HG03457 (cell line): ENCODE data around the gene CDC73.
"Not testable (repeated sequence)": the region's sequence is repeated elsewhere in the genome, so short reads cannot be mapped to it uniquely, and the experiment has no call there.

Source experiments
- ATAC-seq: cut with Tn5 transposase; IDR thresholded peaks from one replicate; pipeline ENCODE4 v1.9.1; 2021; ENCODE audit warnings: moderate number of reproducible peaks; ENCODE audit not compliant: unreplicated experiment

The CDC73 gene

GRCh38 chr1:193113258-193113991 lies 8.4 kb upstream of the CDC73 start:
- no peak for ATAC-seq

GRCh38 chr1:193113992-193114332 lies 7.9 kb upstream of the CDC73 start:
- ATAC-seq: no peak

GRCh38 chr1:193114485-193115095 lies 7.2 kb upstream of the CDC73 start:
- ATAC-seq: no peak

GRCh38 chr1:193115629-193116227 lies 6.1 kb upstream of the CDC73 start:
- ATAC-seq: no peak

GRCh38 chr1:193117167-193117566 lies 4.7 kb upstream of the CDC73 start:
- ATAC-seq: not testable (repeated sequence)

- no peak for ATAC-seq
These were observed 3.6 kb upstream of the CDC73 start for GRCh38 chr1:193118194-193118593.

- no peak for ATAC-seq
These were observed 2.8 kb upstream of the CDC73 start for GRCh38 chr1:193118803-193119730.

- no peak for ATAC-seq
These were observed 1.1 kb upstream of the CDC73 start for GRCh38 chr1:193120604-193121166.

- ATAC-seq: no peak
These were observed 1.9 kb downstream of the CDC73 start for GRCh38 chr1:193123751-193124150.

GRCh38 chr1:193125369-193125768 lies 3.5 kb downstream of the CDC73 start:
- ATAC-seq: no peak

GRCh38 chr1:193131266-193131860 lies 9.5 kb downstream of the CDC73 start:
- no peak for ATAC-seq

- no peak for ATAC-seq
These were observed 18.4 kb downstream of the CDC73 start for GRCh38 chr1:193140254-193140653.

GRCh38 chr1:193141804-193142203 lies 20.0 kb downstream of the CDC73 start:
- no peak for ATAC-seq

- no peak for ATAC-seq
These were observed 20.6 kb downstream of the CDC73 start for GRCh38 chr1:193142409-193142808.

GRCh38 chr1:193143285-193143684 lies 21.5 kb downstream of the CDC73 start:
- no peak for ATAC-seq

GRCh38 chr1:193144361-193144938 lies 22.6 kb downstream of the CDC73 start:
- no peak for ATAC-seq

GRCh38 chr1:193144999-193145398 lies 23.2 kb downstream of the CDC73 start:
- ATAC-seq: no peak

GRCh38 chr1:193156117-193156821 lies 34.4 kb downstream of the CDC73 start:
- no peak for ATAC-seq

- no peak for ATAC-seq
These were observed 35.0 kb downstream of the CDC73 start for GRCh38 chr1:193156822-193157142.

- ATAC-seq: no peak
These were observed 35.5 kb downstream of the CDC73 start for GRCh38 chr1:193157360-193157759.
